DND-41 (cell line): ENCODE results near the gene ZNF254.
A peak's percentile ranks its signal among the peaks of the same experiment; 100 is the strongest.
"Not testable (repeated sequence)": the region's sequence is repeated elsewhere in the genome, so short reads cannot be mapped to it uniquely, and the experiment has no call there.

Source experiments
- ATAC-seq: fragments of 200-7000 bp; cut with Tn5 transposase; 3 replicates; pipeline ENCODE4 v1.9.1; 2021; ENCODE audit warnings: low read depth; ENCODE audit not compliant: insufficient read depth
- DNase-seq: peaks from one replicate; pipeline ENCODE4 v3.0.0-alpha.2; 2020
- H2AFZ ChIP-seq: 2 replicates; pipeline ENCODE4 v1.6.0; 2012; ENCODE audit warnings: low read depth, low read length
- H3K27ac ChIP-seq: 2 replicates; pipeline ENCODE4 v1.5.1; 2012; ENCODE audit warnings: low read length, inconsistent platforms
- H3K27me3 ChIP-seq: fragments of 200-600 bp; sonication (generic); 2 replicates; pipeline ENCODE4 v1.6.0; 2012; ENCODE audit warnings: low read length, mild to moderate bottlenecking, inconsistent platforms; ENCODE audit not compliant: insufficient read depth, poor library complexity
- H3K36me3 ChIP-seq: 2 replicates; pipeline ENCODE4 v1.5.1; 2012; ENCODE audit warnings: low read length, inconsistent platforms; ENCODE audit not compliant: insufficient read depth
- H3K4me1 ChIP-seq: 2 replicates; pipeline ENCODE4 v1.5.1; 2012; ENCODE audit warnings: mild to moderate bottlenecking, low read length; ENCODE audit not compliant: insufficient read depth
- H3K4me2 ChIP-seq: 2 replicates; pipeline ENCODE4 v1.6.0; 2012; ENCODE audit warnings: mild to moderate bottlenecking, moderate library complexity, low read length, inconsistent platforms; ENCODE audit not compliant: insufficient read depth
- H3K4me3 ChIP-seq, 2 experiments: fragments of 200-600 bp in 1 of 2; shearing (Covaris generic) in 1 of 2; 2 replicates each; pipeline ENCODE4 v1.5.1; 2012 to 2016; ENCODE audit warnings: inconsistent platforms in 2 of 2, low read length in 2 of 2, mild to moderate bottlenecking in 2 of 2, low read depth in 1 of 2, moderate library complexity in 1 of 2
- H3K79me2 ChIP-seq: 2 replicates; pipeline ENCODE4 v1.6.0; 2012; ENCODE audit warnings: low read length, inconsistent platforms; ENCODE audit not compliant: insufficient read depth
- H3K9ac ChIP-seq: 2 replicates; pipeline ENCODE4 v1.6.0; 2012; ENCODE audit warnings: low read depth, mild to moderate bottlenecking, inconsistent platforms, low read length, moderate library complexity
- H3K9me3 ChIP-seq: 2 replicates; pipeline ENCODE4 v1.5.1; 2012; ENCODE audit warnings: low read length, moderate library complexity, mild to moderate bottlenecking, inconsistent platforms; ENCODE audit not compliant: insufficient read depth, severe bottlenecking
- H4K20me1 ChIP-seq: 2 replicates; pipeline ENCODE4 v1.6.0; 2012; ENCODE audit warnings: low read length; ENCODE audit not compliant: insufficient read depth
- CTCF ChIP-seq: IDR thresholded peaks from 2 replicates; pipeline ENCODE4 v1.5.1; 2012; ENCODE audit warnings: borderline replicate concordance, low read length, moderate library complexity, mild to moderate bottlenecking; ENCODE audit not compliant: poor library complexity, severe bottlenecking; ENCODE audit errors: extremely low read depth
- EZH2 ChIP-seq: IDR thresholded peaks from 3 replicates; pipeline ENCODE4 v1.6.1; 2012; ENCODE audit warnings: borderline replicate concordance, low read depth, mild to moderate bottlenecking, moderate library complexity, low read length, inconsistent platforms; ENCODE audit not compliant: severe bottlenecking

ZNF254 gene

GRCh38 chr19:24086974-24087595, at the start of gene ZNF254:
ZNF254 (plus strand) TSS chr19:24087187; CDS start chr19:24087308, 121 bp downstream.
- peaks cover 65% of the 10 kb centered on the region for H3K79me2 ChIP-seq
- H3K4me3 ChIP-seq = peak within 1 kb of the TSS; percentile 49 to 72

GRCh38 chr19:24040621-24041020, 46.4 kb upstream of the ZNF254 start:
- Histone ChIP-seq H4K20me1 (peaks cover 15% of the 10 kb centered on the region; the same call in 1 of the 2 replicates), H3K9me3 (no peaks in the 10 kb centered on the region), H3K4me3 (no peak overlapping the region), H3K27ac (no peak overlapping the region), H3K27me3 (no peaks in the 10 kb centered on the region), H2AFZ (no peak overlapping the region), H3K79me2 (peaks cover 78% of the 10 kb centered on the region), H3K4me1 (peaks cover 23% of the 10 kb centered on the region), H3K4me2 (no peak overlapping the region), H3K9ac (no peak overlapping the region), H3K36me3 (peaks cover 64% of the 10 kb centered on the region)
- DNase-seq (no peak), ATAC-seq (no peak)
- no peak for TF ChIP-seq CTCF
- no peak for TF ChIP-seq EZH2

More at GRCh38 chr19:24086974-24087595, at the start of gene ZNF254:
- Histone ChIP-seq H3K36me3 (peaks cover 18% of the 10 kb centered on the region), H3K27ac (peak within 1 kb of the TSS; percentile 89), H3K27me3 (no peaks in the 10 kb centered on the region), H3K4me2 (peak within 1 kb of the TSS; percentile 68), H2AFZ (peak within 1 kb of the TSS; percentile 84), H4K20me1 (no peaks in the 10 kb centered on the region), H3K9ac (peak within 1 kb of the TSS; percentile 77), H3K4me1 (peaks cover 42% of the 10 kb centered on the region), H3K9me3 (no peaks in the 10 kb centered on the region)
- no peak for TF ChIP-seq CTCF
- no peak for TF ChIP-seq EZH2
- ATAC-seq (peak; percentile 98), DNase-seq (peak; percentile 95)

GRCh38 chr19:24041326-24041725, 45.7 kb upstream of the ZNF254 start:
- not testable (repeated sequence) for H3K27me3 ChIP-seq, DNase-seq, H3K9me3 ChIP-seq, H2AFZ ChIP-seq, H3K9ac ChIP-seq, H3K27ac ChIP-seq, H3K4me2 ChIP-seq, H3K4me3 ChIP-seq, ATAC-seq
- Histone ChIP-seq H3K36me3 (peaks cover 64% of the 10 kb centered on the region), H4K20me1 (peaks cover 15% of the 10 kb centered on the region; the same call in 1 of the 2 replicates), H3K79me2 (peaks cover 71% of the 10 kb centered on the region), H3K4me1 (peaks cover 16% of the 10 kb centered on the region)

GRCh38 chr19:24046550-24046949, 40.4 kb upstream of the ZNF254 start:
- no peak overlapping the region for H3K4me2 ChIP-seq
- H2AFZ ChIP-seq = no peak overlapping the region
- no peak overlapping the region for H3K4me3 ChIP-seq
- no peaks in the 10 kb centered on the region for H3K4me1 ChIP-seq
- TF ChIP-seq EZH2 (no peak), CTCF (no peak)
- peaks cover 26% of the 10 kb centered on the region for H3K79me2 ChIP-seq
- H3K36me3 ChIP-seq = peaks cover 67% of the 10 kb centered on the region
- no peak overlapping the region for H3K27ac ChIP-seq
- H3K27me3 ChIP-seq = no peaks in the 10 kb centered on the region
- no peak overlapping the region for H3K9ac ChIP-seq
- ATAC-seq (no peak; the same call in 2 of the 3 replicates), DNase-seq (no peak)
- H3K9me3 ChIP-seq = no peaks in the 10 kb centered on the region
- H4K20me1 ChIP-seq = no peaks in the 10 kb centered on the region
